HUES64 (cell line): ENCODE data around the gene MAPRE3.

ENCODE experiments used
- H3K27ac ChIP-seq: 2 replicates; pipeline ENCODE4 v1.7.0; 2013; ENCODE audit warnings: low read depth, low read length, inconsistent platforms
- H3K27me3 ChIP-seq: 2 replicates; pipeline ENCODE4 v1.6.1; 2013; ENCODE audit warnings: mild to moderate bottlenecking, low read length; ENCODE audit not compliant: insufficient read depth
- H3K36me3 ChIP-seq: 2 replicates; pipeline ENCODE4 v1.6.1; 2013; ENCODE audit warnings: mild to moderate bottlenecking, low read length; ENCODE audit not compliant: insufficient read depth
- H3K4me1 ChIP-seq: 2 replicates; pipeline ENCODE4 v1.6.1; 2013; ENCODE audit warnings: mild to moderate bottlenecking, low read length, moderate library complexity; ENCODE audit not compliant: insufficient read depth
- H3K4me3 ChIP-seq: 2 replicates; pipeline ENCODE4 v1.5.1; 2013; ENCODE audit warnings: mild to moderate bottlenecking, low read length, moderate library complexity
- H3K9ac ChIP-seq: 2 replicates; pipeline ENCODE4 v1.6.1; 2013; ENCODE audit warnings: mild to moderate bottlenecking, low read depth, low read length
- H3K9me3 ChIP-seq: 2 replicates; pipeline ENCODE4 v1.6.1; 2013; ENCODE audit warnings: low read depth, low read length; ENCODE audit not compliant: insufficient read depth
- WGBS: fragments of 150-250, 120-280 bp; methylation state at CpG from one replicate; pipeline ENCODE4 v1.1.7; 2013; ENCODE audit warnings: missing lambda C conversion rate; 5-methylcytosine and 5-hydroxymethylcytosine counted together

Gene MAPRE3

DNA sequence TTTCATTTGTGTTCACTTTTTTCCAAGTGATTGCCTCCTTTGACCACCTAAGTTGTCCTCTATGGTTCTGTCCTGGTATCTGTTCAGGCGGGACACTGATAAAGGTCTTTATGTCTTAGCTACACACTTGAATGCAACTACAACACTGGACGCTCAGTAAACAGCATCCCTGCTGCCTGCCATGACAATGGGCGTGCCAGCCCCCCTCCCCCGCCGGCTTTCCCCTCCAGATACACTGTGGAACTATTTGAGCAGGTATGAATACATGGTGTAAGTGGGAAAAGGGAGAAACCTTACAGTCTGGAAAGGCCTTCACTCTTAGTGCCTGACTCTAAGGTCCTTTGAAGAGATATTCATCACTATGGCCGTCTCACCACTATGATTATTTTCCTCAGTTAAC lies 86.7 kb downstream of the MAPRE3 start:
- no peak overlapping the region for H3K9ac ChIP-seq
- peaks cover 65% of the 10 kb centered on the region for H3K36me3 ChIP-seq
- H3K27ac ChIP-seq = no peak overlapping the region
- no peak overlapping the region for H3K4me3 ChIP-seq
- H3K4me1 ChIP-seq = no peaks in the 10 kb centered on the region
- H3K9me3 ChIP-seq = no peaks in the 10 kb centered on the region
- 94% methylated on average over 3 of the region's 6 CpGs for WGBS
- no peaks in the 10 kb centered on the region for H3K27me3 ChIP-seq

DNA sequence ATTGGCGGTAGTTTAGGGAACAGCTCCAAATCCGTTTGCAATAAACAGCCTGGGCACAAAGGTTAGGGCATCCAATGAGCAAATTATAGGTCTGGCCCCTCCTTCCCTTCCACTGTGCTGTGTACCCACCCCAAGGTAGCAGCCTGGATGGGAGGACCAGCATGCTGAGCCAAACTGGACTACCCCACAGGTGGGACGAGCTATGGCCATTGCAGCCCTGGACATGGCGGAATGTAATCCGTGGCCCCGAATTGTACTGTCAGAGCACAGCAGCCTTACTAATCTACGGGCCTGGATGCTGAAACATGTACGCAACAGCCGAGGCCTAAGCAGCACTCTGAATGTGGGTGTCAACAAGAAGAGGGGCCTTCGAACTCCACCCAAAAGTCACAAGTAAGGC lies 87.8 kb downstream of the MAPRE3 start:
- peaks cover 74% of the 10 kb centered on the region for H3K36me3 ChIP-seq
- 92% methylated on average over 10 of the region's 10 CpGs for WGBS
- H3K9ac ChIP-seq = no peak overlapping the region
- H3K4me1 ChIP-seq = no peaks in the 10 kb centered on the region
- no peaks in the 10 kb centered on the region for H3K9me3 ChIP-seq
- H3K4me3 ChIP-seq = no peak overlapping the region
- no peak overlapping the region for H3K27ac ChIP-seq
- no peaks in the 10 kb centered on the region for H3K27me3 ChIP-seq

DNA sequence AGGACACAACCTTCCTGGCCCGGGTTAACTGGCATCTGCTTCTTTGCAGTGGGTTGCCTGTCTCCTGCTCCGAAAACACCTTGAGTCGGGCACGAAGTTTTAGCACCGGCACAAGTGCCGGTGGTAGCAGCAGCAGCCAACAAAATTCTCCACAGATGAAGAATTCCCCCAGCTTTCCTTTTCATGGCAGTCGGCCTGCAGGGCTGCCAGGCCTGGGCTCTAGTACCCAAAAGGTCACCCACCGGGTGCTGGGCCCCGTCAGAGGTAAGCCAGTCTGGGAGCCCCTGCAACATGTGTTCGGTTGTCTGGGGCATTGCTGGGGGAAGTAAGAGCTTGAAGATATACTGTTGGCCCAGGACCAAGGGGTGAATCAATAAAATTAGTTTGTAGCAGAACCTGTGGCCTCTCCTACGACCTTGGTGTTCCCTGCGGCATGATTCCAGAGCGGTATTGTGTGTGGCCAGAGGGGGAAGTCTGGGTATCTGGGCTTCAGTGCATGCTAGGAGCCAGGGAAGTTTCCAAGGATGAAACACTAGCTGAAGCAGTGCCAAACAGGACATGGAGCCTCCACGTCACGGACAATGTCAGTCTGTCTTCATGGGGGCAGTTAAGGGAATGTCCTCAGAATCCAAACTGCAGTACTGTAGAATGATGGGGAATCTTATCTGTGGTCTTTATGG lies 88.8 kb downstream of the MAPRE3 start:
- Histone ChIP-seq H3K9ac (no peak overlapping the region), H3K27ac (no peak overlapping the region), H3K36me3 (peaks cover 67% of the 10 kb centered on the region), H3K27me3 (no peaks in the 10 kb centered on the region), H3K9me3 (no peaks in the 10 kb centered on the region), H3K4me1 (no peaks in the 10 kb centered on the region), H3K4me3 (no peak overlapping the region)
- WGBS = 94% methylated on average over 15 of the region's 15 CpGs

DNA sequence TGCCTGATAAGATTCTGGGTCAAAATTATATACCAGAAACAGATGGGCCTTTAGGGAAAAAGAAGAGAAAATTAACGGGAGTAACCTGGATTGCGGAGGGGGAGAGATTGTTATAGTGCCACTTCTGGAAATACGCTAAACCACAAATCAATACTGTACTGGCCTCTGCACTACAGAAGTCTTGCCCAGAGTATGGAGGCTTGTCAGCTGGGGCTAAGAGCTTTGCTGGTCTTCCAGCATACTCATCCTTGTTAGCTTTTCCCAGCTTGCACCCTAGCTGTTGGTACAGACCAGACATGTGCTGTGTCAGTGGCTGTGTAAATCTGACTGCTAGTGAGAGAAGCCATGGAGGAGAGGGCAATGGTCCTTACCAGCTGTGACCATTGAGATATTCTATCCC lies 89.9 kb downstream of the MAPRE3 start:
- Histone ChIP-seq H3K4me1 (no peaks in the 10 kb centered on the region), H3K36me3 (peaks cover 62% of the 10 kb centered on the region), H3K4me3 (no peak overlapping the region), H3K27me3 (no peaks in the 10 kb centered on the region), H3K9ac (no peak overlapping the region), H3K9me3 (no peaks in the 10 kb centered on the region), H3K27ac (no peak overlapping the region)
- whole genome bisulfite sequencing = 98% methylated on average over 3 of the region's 3 CpGs

DNA sequence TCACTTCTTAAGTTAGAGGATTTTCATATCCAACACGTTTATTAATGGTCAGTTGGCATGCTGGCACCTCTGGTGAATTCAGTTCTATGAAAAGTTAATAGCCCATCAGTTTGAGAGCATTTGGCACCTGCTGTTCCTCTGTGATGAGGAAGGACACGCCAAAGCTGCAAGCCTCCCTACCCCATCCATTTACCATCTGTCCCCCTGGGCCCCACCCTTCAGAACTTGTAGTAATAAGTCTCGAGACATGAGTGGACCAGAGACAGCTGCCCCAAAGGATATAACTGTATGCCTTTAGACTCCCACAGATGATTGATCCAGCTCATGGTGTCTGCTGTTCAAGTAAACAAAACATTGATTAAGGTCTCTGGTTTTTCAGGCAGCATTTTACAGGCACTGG lies 94.7 kb downstream of the MAPRE3 start:
- H3K27ac ChIP-seq = no peak overlapping the region
- H3K36me3 ChIP-seq = peaks cover 69% of the 10 kb centered on the region
- 0 out of 2 replicates have a peak, but pooled peaks cover 2% of the 10 kb centered on the region for H3K4me1 ChIP-seq
- H3K9ac ChIP-seq = no peak overlapping the region
- H3K27me3 ChIP-seq = no peaks in the 10 kb centered on the region
- no peak overlapping the region for H3K4me3 ChIP-seq
- WGBS = 98% methylated on average over 3 of the region's 3 CpGs
- H3K9me3 ChIP-seq = no peaks in the 10 kb centered on the region

DNA sequence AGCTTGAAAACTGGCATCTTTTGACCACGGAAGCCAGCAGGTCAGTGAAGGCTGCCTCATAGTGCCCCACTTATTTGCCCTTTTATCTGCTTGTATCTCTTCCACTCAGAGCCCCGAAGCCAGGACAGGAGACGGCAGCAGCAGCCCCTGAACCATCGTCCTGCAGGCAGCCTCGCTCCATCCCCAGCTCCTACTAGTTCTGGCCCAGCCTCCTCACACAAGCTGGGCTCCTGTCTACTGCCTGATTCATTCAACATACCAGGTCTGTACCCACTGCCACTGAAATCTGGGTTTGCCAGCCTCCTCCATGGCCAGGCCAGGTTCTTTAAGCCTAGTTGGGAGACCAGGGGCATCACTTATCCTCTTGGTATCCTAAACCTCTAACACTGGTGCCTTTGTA lies 96.9 kb downstream of the MAPRE3 start:
- 95% methylated on average over 5 of the region's 5 CpGs for WGBS
- Histone ChIP-seq H3K4me1 (peaks cover 9% of the 10 kb centered on the region; the same call in 1 of the 2 replicates), H3K36me3 (peaks cover 63% of the 10 kb centered on the region), H3K27me3 (no peaks in the 10 kb centered on the region), H3K9ac (no peak overlapping the region), H3K4me3 (no peak overlapping the region), H3K9me3 (no peaks in the 10 kb centered on the region), H3K27ac (no peak overlapping the region)

DNA sequence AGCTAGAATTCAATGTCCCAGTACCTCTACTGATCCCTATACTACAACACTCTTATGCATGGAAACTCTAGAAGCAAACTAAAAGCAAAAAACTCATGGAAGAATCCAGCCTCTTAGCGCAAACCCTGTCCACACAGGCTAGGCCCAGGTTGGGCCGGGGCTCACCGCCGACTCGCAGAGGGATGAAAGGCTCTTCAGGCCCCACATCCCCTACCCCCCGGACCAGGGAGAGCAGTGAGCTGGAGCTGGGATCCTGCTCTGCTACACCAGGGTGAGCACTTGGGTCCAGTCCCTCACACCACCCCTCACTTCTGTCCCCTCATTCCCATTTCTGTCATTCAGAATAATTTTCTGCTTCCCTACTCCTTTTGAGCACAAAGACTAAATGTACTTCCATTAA lies 99.0 kb downstream of the MAPRE3 start:
- no peaks in the 10 kb centered on the region for H3K9me3 ChIP-seq
- H3K36me3 ChIP-seq = peaks cover 53% of the 10 kb centered on the region
- WGBS = 96% methylated on average over 6 of the region's 6 CpGs
- no peak overlapping the region for H3K27ac ChIP-seq
- H3K27me3 ChIP-seq = no peaks in the 10 kb centered on the region
- no peak overlapping the region for H3K9ac ChIP-seq
- H3K4me3 ChIP-seq = no peak overlapping the region
- peaks cover 16% of the 10 kb centered on the region; the same call in 1 of the 2 replicates for H3K4me1 ChIP-seq

DNA sequence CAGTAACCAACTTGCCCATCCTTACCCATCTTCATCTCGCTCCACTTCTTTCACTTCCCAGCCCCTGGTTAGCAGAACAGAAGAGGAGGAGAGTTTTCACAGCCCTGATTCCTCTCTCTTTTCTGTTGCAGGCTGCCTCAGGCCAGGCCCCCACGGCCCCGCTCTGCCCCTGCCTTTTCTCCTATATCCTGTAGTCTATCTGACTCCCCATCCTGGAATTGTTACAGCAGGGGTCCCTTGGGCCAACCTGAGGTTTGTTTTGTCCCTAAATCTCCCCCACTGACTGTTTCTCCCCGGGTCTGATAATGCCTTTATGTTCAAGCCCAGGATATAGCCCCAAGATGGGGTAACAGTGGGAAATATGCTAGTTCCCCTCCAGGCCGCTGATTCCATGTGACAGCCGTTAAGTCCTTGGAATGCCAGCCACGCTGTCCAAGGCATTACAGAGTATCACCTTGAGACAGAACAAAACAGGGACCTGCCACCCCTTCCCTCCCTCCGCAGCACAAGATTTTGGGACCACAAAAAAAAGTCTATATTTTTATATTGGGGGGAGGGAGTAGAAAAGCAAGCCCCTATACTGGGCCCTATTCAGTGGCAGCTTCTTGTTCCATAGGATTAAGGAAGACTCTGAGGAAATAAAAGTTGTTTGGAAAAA lies 99.7 kb downstream of the MAPRE3 start:
- no peak overlapping the region for H3K27ac ChIP-seq
- H3K4me1 ChIP-seq = peaks cover 16% of the 10 kb centered on the region; the same call in 1 of the 2 replicates
- no peaks in the 10 kb centered on the region for H3K27me3 ChIP-seq
- 93% methylated on average over 7 of the region's 8 CpGs for WGBS
- H3K36me3 ChIP-seq = peaks cover 50% of the 10 kb centered on the region
- no peaks in the 10 kb centered on the region for H3K9me3 ChIP-seq
- peak overlapping the region; percentile 100 for H3K4me3 ChIP-seq
- H3K9ac ChIP-seq = peak overlapping the region; percentile 94; the same call in 1 of the 2 replicates

DNA sequence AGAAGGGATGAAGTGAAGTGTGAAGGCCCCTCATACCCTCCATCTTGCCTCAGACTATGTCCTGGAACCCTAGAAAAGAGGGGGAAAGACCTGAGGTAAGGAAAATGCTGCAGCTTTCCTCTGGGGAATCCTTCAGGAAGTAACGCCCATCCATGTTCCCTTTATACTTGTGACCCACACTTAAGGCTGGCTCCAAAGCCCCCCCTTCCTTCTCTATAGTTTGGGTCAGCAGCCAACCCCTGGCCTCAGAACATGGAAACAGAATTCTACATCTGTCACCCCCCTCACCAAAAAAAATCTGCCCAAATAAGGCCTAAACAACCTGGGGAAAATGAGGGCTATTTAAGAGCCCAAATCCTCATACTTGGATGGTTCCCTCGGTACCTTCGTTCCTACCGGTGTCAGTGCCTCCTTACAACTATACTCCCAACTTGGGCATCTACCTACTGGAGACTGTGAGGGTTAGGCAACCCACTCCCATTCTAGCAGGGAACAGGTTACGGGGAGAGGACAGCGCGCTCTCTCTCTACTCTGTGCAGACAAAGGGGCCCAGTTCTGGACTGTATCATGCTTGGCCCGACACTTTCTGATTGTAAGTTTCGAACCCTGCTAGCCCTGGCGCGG lies 100.3 kb downstream of the MAPRE3 start:
- Histone ChIP-seq H3K36me3 (peaks cover 43% of the 10 kb centered on the region), H3K4me3 (peak overlapping the region; percentile 100), H3K9me3 (no peaks in the 10 kb centered on the region), H3K27me3 (no peaks in the 10 kb centered on the region), H3K9ac (peak overlapping the region; percentile 94), H3K4me1 (peaks cover 16% of the 10 kb centered on the region; the same call in 1 of the 2 replicates), H3K27ac (peak overlapping the region; percentile 81)
- WGBS = 9% methylated on average over 11 of the region's 11 CpGs

DNA sequence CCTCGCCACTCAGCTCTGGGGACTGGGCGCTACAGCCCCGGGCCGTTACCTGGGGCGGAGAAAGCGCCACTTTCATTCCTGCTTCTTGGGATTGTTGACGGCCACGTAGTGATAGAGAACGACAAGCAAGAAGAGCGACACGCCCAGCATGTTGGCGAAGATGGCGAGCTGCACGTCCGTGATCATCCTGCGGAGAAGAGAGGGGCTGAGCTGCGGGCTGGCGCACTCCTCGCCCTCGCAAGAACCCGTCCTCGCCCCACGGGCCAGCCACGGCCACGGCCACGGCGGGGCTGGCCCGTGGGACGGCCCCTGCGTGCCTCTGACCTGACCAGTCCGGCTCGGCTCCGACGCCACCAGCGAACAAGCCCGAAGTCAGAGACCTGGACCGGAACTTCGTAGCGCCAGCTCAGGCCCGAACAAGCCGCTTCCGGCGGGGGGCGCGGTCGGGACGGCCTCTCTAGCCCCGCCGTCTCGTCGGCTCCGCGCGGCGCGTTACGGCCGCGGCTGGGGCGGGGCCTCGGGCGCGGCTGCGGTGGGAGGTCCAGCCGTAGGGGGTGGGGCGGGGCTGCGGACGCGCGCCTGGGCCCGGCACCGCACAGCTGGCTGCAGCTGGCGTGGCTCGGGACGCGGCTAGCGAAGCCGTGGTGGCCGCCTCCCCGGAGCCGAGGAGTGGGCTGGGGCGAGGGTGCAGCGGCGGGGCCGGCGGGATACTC lies 101.0 kb downstream of the MAPRE3 start, which contains the start of gene OST4:
Gene OST4 (minus strand): TSS at position 378 of the 713 bp plus-strand sequence.
- Histone ChIP-seq H3K4me3 (peak within 1 kb of the TSS; percentile 100), H3K27me3 (no peaks in the 10 kb centered on the region), H3K9me3 (no peaks in the 10 kb centered on the region), H3K9ac (peak within 1 kb of the TSS; percentile 94), H3K36me3 (peaks cover 39% of the 10 kb centered on the region), H3K27ac (peak within 1 kb of the TSS; percentile 92), H3K4me1 (peaks cover 16% of the 10 kb centered on the region; the same call in 1 of the 2 replicates)
- WGBS = under 1% methylated on average over 86 of the region's 86 CpGs
